Sigmoid colon (tissue), 4 donors: ENCODE results near the gene MRTFB.

Source experiments
- CTCF ChIP-seq, 4 experiments: fragments of 450-650 bp in 3 of 4; fragments of 200-600 bp in 1 of 4; IDR thresholded peaks; one replicate each; pipeline ENCODE4 v1.5.1; 2016 to 2019; ENCODE audit warnings: antibody characterized with exemption in 4 of 4, mild to moderate bottlenecking in 3 of 4, moderate library complexity in 2 of 4
- EP300 ChIP-seq, 4 donors: sonication (generic); formaldehyde crosslinking; IDR thresholded peaks; one replicate each; pipeline ENCODE4 v1.6.1; 2017; ENCODE audit warnings: antibody characterized with exemption in 4 of 4
- POLR2A ChIP-seq, 2 donors: fragments of 450-650 bp; IDR thresholded peaks; one replicate each; pipeline ENCODE4 v1.6.1; 2016; ENCODE audit warnings: antibody characterized with exemption in 2 of 2, mild to moderate bottlenecking in 2 of 2, moderate library complexity in 2 of 2
- POLR2AphosphoS5 ChIP-seq, 4 donors: sonication (generic); formaldehyde crosslinking; IDR thresholded peaks; one replicate each; pipeline ENCODE4 v1.6.1; 2017; ENCODE audit warnings: antibody characterized with exemption in 4 of 4

DNA sequence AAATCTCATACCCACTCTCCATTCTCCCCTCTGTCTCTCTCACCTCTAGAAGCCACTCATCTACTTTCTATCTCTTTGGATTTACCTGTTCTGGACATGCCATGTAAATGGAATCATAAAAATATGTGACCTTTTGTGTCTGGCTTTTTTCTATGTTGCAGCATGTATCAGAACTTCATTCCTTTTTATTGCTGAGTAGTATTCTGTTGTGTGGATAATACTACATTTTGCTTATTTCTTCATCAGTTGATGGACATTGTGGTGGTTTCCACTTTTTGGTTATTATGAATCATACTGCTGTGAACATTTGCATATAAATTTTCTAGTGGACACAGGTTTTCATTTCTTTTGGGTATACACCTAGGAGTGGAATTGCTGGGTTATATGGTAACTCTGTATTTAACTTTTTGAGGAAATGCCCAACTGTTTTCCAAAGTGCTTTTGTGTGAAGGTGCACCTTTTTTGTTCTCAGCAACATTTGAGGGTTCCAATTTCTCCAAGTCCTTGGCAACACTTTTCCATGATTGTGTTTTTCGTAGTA is 18.2 kb downstream of the MRTFB start:
- no peak for TF ChIP-seq POLR2A (IDR thresholded peaks at IDR 0.05)
- no peak for TF ChIP-seq POLR2AphosphoS5 (IDR thresholded peaks at IDR 0.05)
- TF ChIP-seq CTCF (IDR thresholded peaks at IDR 0.05), result no peak
- TF ChIP-seq EP300 (IDR thresholded peaks at IDR 0.05), result no peak
